ENCODE data around the gene METTL3.

METTL3 gene

GRCh38 chr14:21476523-21476924 lies 34.6 kb downstream of the METTL3 start:
- DNase-seq, result peak; percentile 80

GRCh38 chr14:21475767-21476522 lies 35.2 kb downstream of the METTL3 start:
- no peak for DNase-seq

GRCh38 chr14:21467616-21468015 lies 43.5 kb downstream of the METTL3 start:
- no peak for DNase-seq

GRCh38 chr14:21455912-21456667 lies 55.0 kb downstream of the METTL3 start, which contains the start of gene CHD8:
CHD8 (minus strand) TSS chr14:21456123; CDS start chr14:21431643, 24,480 bp downstream.
- DNase-seq, result peak; percentile 99

GRCh38 chr14:21455592-21455911 lies 55.6 kb downstream of the METTL3 start:
- no peak for DNase-seq

GRCh38 chr14:21454843-21455544 lies 56.1 kb downstream of the METTL3 start:
- no peak for DNase-seq

- DNase-seq, result no peak
Observed at GRCh38 chr14:21449899-21450216, 61.3 kb downstream of the METTL3 start.

All from activated gamma-delta T cell treated with Interleukin-2 at 50 U/mL for 16 hours (primary cell).